CD4-positive, alpha-beta T cell treated with Interleukin-17A for 1 hour (primary cell): Measurements from ENCODE around the gene EPB41L4B.
A peak's percentile ranks its signal among the peaks of the same experiment; 100 is the strongest.

Experiments
- DNase-seq: peaks from one replicate; pipeline ENCODE4 v3.0.0-alpha.2; 2020

EPB41L4B gene

DNA sequence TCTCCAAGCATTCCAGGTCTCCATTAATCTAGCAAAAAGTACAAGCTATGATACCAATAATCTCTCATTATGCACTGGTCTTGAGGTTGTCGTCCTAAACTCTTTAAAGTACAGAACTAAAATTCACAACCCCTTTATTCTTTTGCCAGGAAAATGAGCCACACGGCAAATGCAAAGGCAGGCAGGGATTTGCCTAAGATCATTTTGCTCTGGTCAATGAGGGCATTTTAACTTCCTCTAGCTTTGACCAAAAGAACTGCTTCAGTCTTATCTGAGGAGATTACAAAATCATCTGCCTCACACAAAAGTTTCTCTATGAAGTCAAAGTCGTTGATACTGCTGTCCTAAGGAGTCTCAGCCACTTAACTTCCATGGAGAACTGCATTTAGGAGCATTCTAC lies 51.8 kb downstream of the EPB41L4B start:
- DNase-seq = no peak

DNA sequence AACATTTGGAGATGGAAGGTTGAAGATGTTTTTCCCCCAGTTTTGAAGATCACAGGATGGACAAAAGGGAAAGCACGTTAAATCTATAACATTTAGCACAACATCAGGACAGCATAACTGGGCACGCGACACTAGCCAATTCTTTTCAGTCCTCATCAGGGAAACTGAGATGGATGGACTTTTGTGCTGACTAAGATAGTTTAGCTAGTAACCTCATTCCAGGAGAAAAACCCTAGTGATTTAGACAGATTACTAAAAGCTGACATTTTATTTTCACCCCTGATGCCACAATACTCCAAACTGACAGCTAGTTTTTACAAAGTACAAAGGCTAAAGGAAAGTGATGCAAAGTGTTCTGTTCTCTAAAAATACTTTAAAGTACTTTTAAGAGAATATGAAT lies 53.3 kb downstream of the EPB41L4B start:
- no peak for DNase-seq

DNA sequence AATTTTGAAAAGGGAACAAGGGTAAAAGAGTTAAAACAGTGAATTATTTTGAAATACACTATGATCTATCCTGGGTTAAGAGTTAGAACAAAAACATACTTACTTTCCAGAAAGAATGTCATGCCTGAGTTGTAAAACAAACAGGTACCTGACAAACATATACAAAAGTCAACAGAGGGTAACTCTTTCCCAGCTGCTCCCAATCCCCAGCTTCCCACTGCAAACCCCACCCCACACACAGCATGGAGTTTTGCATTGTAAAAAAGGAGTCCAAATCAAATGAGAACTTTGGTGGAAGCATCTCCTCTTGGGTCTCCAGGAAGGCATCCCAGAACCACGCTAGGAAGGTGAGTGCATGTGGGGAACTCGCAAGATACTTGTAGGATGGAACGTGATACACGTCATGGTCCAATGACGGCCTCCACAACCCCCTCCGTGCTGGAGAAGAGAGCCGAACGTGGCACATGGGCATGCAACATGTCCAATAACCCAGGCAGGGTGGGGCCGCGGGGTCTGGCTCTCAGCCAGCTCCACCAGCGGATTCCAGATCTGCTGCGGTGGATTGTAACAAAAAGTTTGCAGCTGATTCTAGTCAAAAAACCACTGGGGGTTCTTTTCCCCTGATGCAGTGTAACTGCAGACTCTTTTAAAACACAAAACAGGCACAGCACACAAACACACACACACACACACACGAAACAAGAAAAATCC lies 55.8 kb downstream of the EPB41L4B start:
- no peak for DNase-seq

DNA sequence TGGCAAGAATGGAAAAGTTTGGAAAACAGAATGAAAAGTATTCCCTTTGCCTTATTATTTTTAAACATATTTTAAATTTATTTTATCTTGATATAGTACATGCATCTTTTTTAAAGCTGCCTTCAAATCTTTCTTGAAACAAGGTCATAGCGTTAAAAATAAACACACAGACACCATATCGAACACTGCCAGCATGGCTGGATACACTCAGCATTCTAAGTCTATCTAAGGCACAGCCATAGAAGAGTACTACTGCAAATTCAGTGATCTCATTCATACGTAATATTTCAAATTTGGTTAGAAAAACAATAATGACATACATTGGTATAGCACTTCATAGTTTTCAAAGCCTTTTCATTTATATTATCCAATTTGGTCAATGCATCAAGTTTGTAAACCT lies 57.5 kb downstream of the EPB41L4B start:
- no peak for DNase-seq

DNA sequence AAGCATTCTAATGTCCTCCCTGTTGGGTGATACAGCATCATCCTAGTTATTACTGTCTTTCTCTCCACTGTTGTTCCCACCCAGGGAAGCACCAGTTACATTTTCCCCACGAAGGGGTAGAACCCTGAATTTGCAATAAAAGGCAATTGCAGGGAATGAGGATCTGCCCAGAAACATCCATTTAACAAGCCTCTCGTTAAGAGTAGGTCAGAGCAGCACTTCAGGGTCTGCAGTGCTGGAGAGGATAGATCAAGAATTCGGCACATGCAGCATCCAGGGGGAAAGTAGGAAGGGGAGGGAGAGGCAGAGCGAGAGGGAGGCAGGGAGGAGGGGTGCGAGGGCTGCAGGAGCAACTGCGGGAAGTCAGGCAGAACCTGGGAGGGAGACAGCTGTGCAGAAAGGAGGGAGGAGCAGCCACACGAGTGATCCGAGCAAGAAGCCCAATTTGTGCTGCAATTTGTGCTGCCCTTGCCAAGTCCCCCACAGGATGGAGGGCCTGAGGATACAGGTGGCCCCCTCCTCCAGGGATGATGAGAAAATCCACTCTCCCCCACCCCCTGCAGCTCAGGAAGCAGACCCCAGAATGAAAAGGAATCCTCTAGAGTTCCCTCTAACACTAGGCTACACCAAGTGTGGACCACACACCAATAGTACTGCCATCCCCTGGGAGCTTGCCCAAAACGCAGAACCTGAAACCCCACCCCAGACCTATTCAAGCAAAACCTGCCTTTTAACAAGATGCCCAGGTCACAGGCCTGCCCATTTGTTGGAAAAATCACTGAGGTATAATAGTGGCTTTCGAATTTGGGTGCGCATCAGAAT lies 62.2 kb downstream of the EPB41L4B start:
- no peak for DNase-seq

DNA sequence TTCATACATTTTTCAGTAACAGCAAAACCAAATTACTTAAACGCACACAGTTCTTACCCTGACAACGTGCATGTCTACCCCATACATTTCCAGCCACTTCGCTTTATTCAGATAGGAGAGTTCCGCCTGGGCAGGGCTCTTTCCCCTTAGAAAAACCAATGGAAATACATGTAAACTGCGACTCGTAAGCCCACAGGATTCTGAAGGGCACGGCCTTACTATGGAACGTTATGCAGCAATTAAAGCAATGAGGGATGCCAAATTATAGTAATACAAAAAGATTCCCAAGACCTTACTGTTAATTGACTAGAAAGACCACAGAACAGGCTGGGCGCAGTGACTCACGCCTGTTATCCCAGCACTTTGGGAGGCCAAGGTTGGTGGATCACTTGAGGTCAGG lies 64.5 kb downstream of the EPB41L4B start:
- DNase-seq = no peak

DNA sequence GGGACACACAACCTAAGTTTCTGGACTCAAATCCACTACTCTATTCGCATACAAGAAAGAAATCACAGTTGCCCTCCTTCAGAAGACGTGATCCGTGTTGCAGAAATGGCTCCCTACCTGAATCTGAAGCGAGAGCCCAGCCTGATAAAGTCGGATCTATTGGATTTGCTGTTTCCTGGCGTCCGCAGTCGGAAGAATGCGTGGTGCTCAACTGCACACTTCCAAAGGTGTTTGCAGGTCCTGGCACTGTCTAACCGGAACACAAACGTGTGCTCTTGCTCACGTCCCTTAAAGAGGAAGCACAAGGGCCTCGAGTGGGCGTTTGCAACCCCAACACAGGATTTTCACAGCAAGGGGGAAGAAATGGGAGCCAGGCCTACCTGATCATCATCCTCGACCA lies 65.5 kb downstream of the EPB41L4B start:
- DNase-seq = no peak

DNA sequence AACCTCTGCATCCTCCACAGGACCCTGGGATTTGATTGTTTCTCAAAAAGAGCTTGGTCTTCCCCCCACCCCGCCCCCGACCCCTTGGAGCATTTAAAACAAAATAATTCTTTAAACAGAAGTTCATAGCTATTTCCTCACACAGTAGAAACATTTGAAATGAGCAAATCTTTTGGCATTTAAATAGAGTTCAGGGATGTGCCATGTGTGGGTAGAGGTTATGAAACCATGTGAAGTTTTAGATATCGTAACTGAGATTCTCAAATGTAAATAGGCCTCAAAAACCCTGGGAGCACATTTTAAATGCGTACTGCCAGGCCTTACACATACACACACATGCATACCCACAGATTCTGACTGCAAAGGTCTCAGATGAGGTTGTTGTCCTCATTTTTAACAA lies 66.5 kb downstream of the EPB41L4B start:
- DNase-seq = no peak

DNA sequence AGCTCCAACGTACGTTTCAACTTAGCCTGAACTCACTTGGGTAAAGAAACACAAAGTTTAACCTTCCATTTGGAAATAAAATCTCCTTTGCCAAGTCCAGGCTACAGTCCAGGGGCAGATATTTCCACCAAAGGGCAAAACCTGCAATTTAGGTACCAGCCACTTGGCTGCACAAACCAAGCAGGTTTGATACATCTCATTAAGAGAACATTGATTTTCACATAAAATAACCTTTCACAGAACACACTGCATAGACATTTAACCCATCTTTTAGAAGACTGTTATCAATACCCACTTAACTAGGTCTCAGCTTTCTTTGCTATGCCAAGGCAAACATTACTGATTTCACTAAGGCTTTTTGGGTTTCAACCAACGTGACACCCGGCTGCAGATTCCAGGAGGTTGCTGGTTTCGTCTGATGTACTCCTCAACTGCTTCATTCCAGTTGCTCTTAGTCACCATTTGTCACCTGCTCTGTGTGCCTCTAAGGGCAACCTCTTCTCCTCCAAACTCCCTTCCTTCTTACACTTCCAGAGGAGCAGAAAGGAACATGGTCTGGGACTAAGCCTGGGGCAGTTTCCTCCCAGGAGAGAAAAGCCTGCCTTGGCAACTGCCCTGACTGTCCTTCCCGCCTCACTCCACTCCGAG lies 67.1 kb downstream of the EPB41L4B start:
- DNase-seq = no peak

DNA sequence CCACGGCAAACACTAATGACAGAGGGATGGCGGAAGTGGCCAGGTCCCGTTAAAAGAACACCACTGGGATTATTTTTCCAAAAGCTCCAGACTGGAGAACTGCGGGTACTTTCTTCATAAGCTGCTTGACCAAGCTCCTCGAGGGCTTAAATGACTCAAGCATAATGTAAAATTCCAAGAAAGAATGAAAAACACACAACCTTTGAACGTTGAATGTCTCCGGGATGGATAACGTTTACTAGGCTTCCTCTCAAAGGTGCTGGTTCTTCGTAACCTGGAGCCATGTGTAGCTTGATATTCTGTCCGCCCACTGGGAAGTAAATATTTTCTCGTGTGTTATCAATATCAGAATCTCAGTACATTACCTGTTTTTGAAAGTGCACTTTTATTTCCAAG lies 67.6 kb downstream of the EPB41L4B start:
- no peak for DNase-seq

DNA sequence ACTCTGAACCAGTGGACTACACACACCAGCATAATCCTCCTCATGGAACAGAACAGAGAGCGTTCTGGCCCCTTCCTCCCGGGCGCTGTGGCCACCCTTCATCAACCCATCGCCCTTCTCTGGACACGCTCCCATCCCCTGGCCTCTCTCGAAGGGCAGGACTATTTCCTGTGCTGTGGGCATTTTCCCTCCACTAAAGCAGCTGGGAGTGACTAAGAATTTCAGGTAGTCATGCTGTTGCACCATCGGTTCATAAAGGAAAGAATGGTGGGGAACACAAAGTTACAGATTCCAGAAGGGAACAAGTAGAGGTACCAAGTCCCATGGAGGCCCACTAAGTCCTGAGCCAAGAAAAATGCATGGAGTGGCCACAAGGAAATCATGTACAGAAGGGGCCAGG lies 68.6 kb downstream of the EPB41L4B start:
- DNase-seq = no peak

DNA sequence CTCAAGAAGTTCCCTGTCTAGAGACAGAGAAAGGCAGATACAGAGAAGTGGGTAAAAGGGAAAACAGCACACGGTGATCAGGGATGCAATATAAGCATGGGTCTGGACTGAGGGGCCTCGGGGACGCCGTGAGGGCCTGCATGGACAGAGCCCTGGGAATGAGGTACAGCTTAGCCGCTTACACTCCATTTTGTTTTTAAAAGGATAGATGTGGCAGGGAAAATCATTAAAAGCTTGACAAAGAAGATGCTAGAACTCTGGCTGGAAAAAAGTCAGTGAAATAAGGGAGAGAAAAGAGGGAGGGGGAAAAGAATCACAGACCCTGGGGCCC lies 69.1 kb downstream of the EPB41L4B start:
- no peak for DNase-seq

DNA sequence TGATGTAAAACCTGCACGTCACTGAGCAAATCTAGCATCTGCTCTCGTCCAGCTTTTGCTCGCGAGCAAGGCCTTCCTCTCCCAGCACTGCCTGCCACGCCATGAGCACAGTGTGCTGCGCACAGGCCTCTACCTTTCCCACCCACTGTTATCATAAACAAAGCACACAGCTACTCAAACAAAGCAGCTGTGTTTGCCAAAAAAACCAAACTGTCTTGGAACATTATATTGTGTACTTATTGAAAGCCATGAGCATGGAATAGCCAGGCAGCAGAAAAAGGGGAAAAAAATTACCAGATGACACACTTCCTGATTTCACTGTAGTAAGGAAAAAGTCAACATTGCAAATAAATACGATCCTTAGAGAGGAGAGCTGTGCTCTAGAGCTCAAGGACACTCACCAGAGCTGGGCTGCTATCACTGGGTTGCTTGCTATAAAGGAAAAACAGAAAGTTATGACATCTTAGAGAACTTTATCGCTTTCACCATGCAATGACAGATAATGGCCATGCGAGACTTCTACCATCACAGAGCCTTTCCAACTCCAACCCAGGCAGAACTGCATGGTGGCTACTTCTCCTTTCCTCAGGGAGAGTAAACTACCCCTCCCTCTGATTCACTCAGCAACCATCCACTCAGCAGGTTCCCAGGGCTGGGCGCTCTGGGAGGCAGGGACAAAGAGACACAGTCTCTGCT lies 69.6 kb downstream of the EPB41L4B start:
- no peak for DNase-seq

DNA sequence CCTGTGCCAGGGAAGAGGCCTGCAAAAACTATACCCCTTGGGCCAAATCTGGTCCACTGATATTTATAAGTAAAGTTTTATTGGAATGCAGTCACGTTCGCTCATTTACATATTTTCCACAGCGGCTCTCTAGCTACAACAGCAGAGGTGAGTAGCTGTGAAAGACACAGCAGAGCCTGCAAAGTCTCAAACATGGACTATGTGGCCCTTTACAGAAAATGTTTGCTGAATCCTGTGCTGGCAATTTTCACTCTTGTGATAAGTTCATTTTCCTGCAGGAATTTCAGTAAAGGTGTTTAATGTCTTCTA lies 70.1 kb downstream of the EPB41L4B start:
- DNase-seq = no peak

DNA sequence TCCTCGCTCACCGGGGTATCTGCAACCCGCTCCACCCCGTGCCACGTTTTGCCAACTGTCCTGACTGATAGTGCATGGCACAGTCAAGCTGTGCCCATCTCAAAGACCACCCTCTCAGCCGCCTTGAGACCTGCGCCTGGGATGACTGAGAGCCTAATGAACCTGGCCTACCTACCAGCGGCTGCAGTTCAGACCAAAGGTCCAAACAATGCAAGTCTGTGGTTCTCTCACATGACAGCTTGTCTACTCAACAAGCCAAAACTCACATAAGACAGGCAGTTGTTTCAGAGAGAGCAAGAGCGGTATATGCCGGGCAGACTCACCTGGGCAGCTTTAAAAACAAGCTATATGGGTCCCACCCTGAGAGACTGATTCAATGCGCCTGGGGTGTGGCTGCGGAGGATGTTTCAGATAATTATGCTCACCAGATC lies 70.5 kb downstream of the EPB41L4B start:
- DNase-seq = no peak

DNA sequence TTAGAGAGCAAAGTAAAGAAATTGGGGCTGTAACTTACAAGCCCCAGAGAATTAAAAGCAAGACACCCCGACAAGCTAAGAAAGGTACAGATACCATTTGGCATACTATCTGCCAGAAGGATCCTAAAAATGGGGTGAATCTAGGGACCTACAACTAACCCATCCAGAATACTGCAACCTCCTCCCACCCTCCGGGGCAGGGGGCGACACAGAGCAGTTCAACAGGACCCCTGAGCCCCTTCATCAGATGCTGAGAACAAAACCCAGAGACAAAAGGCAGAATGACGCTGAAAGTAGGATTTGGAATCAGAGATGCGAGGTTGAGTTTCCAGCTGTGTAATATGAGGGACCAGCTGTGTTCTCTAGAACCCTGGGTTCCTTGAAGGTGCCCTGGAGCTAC lies 71.2 kb downstream of the EPB41L4B start:
- DNase-seq = no peak

DNA sequence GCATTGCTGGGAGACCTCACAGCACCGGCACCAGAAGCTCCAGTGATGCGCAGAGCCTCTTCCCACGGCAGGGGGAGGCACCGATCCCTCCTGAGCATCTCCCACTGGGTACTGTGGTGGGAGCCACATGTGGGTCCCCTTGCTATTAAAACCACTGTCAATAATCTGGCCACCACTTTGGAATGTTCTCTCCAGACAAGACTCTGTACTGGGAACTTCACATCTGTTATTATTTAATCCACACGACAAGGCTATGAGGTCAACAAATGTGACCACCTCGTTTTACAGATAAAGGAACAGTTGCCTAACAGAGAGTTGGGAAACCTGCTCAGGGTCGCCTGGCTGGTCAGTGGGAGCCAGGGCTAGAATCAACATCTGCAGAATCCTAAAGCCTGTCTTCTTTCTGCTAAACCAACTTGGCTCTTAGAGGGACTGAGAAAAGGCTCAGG lies 72.7 kb downstream of the EPB41L4B start:
- DNase-seq = no peak

DNA sequence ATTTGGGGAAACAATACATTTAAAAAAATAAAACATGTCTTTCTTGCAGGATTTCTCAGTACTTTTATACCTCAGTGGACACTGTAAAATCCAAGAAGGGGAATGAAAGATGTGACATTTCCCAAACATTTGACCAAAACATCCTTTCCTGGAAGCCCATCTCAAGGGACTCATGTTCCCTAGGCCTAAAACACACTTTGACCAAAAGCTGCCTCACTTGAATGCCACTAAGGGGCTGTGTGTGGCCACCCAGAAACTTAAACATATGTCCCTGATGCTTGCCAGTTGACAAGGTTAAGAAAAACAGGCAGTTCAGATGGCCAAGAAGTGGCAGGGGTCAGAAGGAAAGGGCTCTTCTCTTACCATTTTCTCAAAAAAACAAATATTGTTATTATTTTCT lies 73.6 kb downstream of the EPB41L4B start:
- no peak for DNase-seq

DNA sequence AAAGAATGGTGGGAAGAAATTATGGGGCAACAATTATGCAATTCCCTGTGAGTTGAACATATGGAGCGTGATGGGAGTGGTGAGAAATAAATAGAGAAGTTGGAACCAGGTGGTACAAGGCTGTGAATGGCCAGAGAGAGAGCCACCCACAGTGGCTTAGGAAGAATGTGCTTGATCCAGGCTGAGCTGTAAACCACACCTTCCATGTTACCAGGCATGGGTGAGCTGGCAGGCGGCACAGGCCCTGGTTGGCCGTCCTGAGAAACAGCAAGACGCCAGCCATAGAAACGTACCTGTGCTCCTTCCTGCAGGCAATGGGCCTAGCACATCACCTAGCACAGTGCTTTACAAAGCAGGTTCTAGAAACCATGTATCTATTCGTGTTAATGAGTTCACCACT lies 74.3 kb downstream of the EPB41L4B start:
- DNase-seq = no peak

DNA sequence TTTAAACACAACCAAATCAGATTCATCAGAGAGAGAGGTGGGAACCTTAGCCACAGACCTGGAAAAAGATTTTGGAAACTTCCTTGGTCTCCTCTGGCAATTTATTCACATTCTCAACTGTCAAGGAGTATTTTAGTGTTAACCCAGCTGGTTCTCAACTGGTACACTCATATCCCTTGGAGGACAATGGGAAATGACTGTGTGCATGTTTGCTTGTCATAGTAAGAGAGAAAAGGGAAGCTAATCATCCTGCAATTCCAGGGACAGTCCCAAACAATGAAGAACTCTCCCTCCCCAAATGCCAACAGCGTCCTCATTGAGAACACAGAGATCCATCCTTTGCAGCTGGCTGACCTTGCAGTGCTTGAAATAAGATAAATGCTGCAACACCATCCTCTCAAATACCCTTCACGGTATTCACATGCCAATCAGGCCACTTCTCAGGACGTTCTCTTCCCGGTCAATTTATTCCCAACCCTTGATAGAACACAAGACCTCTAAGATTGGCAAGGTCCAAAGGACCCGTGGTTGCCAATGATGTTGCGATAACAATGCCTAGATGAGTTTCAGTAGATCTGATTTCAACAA lies 75.5 kb downstream of the EPB41L4B start:
- no peak for DNase-seq

DNA sequence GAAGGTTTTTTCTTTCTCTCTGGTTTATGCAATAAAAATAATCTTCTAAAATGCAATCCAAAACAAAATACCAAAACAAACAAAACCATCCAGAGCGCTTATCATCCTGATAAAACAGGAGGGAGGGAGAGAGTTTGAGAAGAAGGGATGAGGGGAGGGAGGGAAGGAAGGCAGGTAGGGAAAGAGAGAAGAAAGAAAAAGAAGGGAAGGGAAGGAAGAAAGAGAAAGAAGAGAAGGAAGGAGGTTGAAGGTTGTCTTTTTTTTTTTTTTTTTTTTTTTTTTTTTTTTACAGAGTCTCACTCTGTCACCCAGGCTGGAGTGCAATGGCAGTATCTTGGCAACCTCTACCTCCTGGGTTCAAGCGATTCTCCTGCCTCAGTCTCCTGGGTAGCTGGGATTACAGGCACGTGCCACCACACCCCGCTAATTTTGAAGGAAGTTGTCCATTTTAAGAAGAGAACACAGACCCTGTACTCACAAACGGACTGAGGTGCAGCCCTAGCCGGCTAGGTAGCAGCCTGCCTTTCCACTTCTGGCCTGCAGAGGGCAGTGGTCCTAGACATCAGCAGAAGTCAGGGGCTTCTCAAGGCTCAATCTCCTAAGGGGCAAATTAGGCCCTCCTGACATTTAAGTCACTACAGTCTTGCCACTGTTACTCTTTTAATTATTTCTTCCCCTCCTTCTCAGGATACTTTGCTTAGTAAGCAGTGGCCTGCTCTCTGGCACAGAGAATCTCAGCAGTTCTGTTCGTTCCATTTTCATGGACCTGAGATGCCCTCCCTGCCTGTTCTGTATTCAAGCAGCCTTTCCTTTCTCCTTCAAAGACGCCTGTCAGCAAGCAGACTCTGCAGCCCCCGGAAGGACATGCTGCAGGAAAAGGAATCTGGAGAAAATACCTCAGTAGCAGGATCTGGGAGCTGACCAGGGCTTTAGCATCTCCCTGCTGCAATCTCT lies 76.4 kb downstream of the EPB41L4B start:
- peak; percentile 61 for DNase-seq

DNA sequence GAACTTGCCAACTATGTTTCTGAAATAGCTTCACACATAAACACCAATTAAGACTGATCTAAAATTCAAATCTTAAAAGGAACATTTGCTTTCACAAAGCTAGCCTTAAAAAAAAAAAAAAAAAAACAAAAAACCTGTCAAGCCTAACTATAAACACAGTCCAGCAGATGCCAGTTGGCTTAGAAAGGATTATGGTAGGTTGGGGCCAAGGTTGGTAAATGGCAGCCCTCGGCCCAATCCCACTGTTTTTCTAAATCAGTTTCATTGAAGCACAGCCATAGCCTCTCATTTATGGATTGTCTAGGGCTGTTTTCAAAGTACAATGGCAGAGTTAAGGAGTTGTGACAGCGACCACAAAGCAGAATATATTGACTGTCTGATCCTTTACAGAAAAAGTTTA lies 78.1 kb downstream of the EPB41L4B start:
- no peak for DNase-seq
